ENCODE measurements around the gene SIRT4.
"Not testable (repeated sequence)": the region's sequence is repeated elsewhere in the genome, so short reads cannot be mapped to it uniquely, and the experiment has no call there.

SIRT4 gene, protein sequence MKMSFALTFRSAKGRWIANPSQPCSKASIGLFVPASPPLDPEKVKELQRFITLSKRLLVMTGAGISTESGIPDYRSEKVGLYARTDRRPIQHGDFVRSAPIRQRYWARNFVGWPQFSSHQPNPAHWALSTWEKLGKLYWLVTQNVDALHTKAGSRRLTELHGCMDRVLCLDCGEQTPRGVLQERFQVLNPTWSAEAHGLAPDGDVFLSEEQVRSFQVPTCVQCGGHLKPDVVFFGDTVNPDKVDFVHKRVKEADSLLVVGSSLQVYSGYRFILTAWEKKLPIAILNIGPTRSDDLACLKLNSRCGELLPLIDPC

DNA sequence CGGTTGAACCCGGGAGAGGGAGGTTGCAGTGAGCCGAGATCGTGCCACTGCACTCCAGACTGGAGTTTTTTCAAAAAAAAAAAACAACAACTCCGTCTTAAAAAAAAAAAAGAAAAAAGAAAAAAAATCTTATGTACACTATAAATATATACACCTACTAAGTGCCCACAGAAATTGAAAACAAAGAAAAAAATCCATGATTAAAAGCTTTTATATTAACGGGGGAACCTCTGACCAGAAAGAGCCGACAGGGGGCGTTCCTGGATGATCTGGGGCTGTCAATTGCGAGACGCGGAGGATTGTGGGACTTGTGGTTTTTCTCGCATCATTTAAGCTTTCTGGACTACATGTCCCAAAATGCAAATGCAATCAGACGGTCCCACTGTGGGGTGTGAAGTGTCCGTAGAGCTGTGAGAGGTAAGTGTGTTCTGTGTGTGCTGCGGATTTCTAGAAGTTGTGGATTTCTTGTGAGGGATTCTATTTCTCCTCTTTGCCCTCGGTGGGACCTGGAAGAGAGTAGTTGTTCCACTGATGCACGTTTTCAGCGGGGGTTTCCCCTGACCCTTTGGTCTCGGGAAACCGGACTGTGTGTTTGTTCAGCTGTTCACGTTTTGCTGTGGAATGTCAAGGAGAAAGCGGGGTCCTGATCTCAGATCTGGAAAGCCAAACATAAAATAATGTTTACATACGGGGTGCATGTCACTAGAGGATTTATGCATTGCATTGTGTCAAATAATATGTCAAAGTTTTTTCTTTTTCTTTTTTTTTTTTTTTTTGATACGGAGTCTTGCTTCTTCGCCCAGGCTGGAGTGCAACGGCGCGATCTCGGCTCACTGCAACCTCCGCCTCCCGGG, at the start of gene SIRT4:
Gene SIRT4 (plus strand): TSS at position 360 of the 854 bp plus-strand sequence. CDS start 1,241 bp downstream, outside the sequence.
- peak; percentile 85 to 87 for DNase-seq

DNA sequence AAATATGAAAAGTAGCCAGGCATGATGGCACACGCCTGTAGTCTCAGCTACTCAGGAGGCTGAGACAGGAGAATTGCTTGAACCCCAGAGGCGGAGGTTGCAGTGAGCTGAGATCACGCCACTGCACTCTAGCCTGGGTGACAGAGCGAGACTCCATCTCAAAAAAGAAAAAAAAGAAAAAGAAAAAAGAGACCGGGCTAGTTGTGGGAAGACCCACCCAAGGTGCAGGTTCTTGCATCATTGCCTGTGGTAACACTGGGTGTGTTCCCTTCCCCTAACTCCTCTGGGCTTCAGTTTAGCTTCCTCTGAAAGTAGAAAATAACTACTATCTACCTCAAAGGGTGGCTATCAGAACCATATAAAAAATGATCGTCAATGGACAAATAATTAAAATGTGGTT, 48.8 kb upstream of the SIRT4 start:
- DNase-seq, result not testable (repeated sequence)

DNA sequence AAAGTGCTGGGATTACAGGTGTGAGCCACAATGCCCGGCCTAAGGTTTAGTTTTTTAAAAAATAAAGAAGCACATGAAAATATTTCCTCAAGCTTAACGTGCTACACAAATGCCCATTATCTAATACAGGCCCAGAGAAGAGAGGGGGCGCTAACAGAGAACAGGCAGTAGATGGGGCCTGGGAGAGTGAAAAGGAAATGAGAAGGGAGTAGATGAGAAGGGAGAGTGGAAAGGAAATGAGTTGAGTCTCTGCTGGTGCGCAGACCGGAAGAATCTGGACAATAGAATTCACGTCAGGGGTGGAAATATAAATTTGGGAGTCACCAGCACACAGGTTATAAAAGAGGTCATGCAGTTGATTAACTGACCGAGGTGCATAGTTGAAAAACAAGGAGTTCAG, 47.3 kb upstream of the SIRT4 start:
- DNase-seq, result no peak

DNA sequence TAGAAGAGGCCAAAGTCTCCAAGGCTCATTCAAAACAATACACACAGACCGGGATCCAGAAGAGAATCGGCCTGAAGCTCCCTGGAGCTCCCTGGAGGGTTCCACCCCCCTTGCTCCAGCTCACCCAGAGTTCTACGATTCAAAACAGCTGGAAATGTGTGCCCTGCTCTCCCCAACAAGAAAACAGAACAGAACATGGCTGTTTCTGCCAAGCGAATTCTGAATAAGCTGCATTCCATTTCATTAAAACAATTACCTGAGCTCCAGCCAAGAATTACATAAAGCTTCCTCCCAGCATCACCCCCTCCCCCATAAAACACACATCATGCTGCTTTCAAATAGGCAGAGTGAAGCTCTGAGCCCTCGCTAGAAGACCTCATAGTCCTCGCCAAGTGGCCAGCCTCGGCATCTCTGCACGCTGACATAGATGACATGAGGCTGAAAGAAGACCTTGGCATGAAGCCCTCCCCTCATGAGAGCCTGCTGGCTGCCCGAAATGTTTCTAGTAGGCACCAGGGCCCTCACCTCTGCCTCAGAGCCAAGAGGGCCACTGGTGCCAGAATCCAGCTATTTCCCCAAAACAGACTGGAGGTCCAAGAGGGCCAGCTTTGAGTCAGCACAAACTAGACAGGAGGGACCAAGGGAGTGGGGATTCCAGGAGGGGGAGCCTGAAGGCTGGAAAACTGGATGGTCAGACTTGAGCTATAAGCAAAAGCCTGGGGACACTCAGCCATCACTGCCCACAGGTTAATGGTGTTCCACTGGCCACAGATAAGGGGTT, 44.9 kb upstream of the SIRT4 start:
- DNase-seq, result no peak

GRCh38 chr12:120258323-120258896, 43.7 kb upstream of the SIRT4 start:
- DNase-seq, result no peak

DNA sequence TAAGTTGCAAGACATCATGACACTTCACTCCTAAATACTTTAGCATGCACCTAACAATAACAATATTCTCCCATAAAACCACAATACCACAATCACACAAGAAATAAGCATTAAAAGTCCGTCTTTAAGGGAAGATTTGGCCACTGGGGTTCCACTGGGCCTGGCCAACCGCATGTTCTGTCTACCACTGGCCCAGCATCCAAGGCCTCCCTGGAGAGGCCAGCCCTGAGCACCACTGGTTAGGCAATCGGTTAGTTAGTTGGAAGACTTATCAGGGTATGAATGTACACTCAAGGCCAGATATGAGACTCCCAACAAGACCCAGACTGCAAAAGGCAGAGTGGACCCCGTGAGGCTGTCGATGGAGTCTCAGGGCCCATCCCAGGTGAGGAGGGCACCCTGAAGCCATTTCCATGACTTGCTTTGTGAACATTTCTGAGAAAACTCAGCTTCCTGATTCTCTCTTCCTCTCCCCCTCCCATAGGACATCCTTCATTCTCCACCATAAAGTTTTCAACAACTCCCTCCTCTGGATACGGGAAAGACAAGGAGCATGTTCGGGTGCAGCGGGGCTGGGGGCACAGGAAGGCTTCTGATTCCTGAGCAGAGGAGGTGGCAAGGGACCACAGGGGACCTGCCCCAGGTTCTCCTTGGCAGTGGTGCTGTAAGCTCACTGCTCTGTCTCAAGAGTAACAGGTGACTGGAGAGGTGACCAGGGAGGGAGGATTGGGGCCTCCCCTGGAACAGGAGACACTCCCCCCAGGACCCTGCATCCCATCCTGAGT, 42.5 kb upstream of the SIRT4 start:
- no peak for DNase-seq

DNA sequence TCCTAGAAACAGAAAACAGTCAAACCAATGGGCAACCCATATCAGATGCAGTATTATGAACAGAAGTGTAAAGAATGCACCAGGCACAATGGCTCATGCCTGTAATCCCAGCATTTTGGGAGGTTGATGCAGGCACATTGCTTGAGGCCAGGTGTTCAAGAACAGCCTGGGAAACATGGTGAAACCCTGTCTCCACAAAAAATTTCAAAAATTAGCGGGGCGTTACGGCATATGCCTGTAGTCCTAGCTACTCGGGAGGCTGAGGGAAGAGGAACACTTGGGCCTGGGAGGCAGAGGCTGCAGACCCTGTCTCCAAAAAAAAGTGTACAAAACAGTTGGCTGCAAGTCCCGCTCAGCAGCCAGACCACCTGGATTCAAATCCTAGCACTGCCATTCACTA, 41.5 kb upstream of the SIRT4 start:
- no peak for DNase-seq

- no peak for DNase-seq
These were observed 39.9 kb upstream of the SIRT4 start for GRCh38 chr12:120261951-120262851.

GRCh38 chr12:120262852-120263747, 39.0 kb upstream of the SIRT4 start:
- no peak for DNase-seq

DNA sequence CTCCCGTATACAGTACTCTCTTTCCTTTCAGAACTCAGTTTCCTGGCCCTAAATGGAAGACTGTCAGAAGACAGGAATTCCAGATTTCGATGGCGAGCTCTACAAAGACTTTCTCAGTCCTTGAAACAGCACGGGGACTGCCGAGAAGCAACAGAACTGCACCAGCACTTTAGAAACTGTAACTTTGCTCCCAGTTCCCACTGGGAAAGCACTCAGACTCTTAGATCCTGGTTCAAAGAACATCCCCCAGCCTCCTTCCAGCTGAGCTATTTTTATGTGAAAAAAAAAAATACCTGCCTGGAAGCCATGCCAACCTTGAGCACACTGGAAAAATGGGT, 38.4 kb upstream of the SIRT4 start:
- DNase-seq, result no peak

GRCh38 chr12:120264086-120264903, 37.8 kb upstream of the SIRT4 start:
- no peak for DNase-seq

DNA sequence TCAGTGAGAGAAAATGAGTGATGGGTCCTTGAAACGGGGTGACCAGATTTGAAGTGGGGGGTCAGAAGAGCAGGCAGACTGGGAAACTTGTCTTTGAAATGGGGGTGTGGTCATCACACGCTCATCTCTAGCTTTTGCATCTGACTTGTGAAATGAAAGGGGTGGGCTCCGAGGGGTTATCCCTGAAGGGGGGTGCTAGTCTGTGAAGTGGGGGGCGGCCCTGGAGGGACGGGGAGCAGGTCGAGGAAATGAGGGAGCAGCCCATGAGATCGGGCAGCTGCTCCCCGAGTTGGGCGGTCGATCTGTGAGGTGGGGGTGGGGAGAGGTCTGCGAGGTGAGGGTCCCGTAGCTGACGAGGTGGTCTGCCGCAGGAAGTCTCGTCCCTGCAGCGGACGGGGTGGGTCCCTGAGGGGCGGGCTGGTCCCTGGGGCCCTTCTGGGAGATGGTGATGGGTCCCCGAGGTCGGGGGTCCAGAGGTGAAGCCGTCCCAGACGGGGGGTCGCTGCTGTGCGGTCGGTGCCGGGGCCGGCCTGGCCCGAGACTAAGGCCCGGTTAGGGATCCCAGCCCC, 37.1 kb upstream of the SIRT4 start:
- no peak for DNase-seq

DNA sequence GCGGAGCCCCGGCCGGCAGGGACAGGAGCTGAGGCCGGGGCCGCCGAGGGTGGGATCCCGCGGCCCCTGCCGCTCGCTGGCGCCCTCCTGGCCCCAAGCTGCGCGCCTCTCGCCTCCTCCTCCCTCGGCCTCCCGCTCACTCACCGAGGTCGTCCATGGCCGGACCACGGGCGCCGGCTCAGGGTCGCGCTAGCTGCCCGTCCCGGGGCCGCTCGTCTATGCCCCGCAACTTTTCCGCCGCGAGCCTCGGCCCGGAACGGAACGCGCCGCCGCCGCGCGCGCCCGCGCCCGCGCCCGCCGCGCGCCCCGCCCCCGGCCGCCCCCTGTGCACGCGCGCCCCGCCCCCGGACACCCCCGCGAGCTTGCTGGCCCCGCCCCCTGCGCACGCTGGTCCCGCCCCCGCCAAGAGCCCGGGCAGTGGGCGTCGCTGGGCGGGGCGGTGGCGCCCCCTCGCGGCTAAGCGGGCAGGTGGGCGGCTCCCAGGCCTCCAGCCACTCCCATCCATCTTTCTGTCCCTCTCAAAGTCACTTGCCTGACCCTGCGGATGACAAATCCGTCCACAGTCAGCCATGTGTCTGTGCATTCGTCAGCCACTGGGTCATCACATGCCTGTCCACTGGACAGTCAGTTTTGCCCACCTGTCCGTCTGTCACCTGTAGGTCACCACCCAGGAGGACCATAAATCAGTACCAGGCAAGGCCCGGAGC, 36.5 kb upstream of the SIRT4 start, which contains the start of gene PXN:
Gene PXN (minus strand): TSS at position 258 of the 707 bp plus-strand sequence. CDS start 101 bp downstream, at position 157.
- DNase-seq, result peak; percentile 89 to 95

- no peak for DNase-seq
These were observed 35.8 kb upstream of the SIRT4 start for GRCh38 chr12:120266180-120266870.

DNA sequence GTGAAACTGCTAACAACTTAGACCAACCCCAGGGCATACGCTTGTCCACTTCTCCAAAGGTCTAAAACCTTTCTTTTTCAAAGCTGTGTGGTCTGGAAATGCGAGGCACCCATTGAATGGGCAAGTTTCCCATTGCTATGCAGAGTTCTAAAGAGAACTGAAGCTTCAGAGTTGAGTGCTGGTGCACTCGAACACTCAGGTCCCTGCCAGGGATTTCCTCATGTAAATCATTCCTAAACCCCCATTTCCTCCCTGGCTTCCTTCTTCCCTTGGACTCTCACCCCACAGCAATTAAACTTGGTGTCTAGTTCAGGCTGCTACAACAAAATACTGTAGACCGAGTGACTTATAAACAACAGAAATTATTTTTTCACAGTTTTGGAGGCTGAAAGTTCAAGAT, 34.4 kb upstream of the SIRT4 start:
- no peak for DNase-seq

DNA sequence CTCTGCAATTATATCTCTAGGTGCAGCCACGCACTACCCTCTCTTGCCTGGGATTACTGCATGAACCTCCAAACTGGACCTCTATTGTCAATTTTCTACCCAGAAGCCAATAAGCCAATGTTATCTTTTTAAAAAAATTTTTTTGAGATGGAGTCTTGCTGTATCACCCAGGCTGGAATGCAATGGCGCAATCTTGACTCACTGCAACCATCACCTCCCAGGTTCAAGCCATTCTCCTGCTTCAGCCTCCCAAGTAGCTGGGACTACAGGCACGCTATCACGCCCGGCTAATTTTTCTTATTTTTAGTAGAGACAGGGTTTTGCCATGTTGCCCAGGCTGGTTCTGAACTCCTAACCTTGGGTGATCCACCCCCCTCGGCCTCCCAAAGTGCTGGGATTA, 25.4 kb upstream of the SIRT4 start:
- DNase-seq, result no peak

Data from stimulated activated CD4-positive, alpha-beta T cell treated with anti-CD3 and anti-CD28 coated beads, Interleukin-2, amount 100 ng/mL, for 48 hours (primary cell).